ENCODE data around the gene DPH3. TPM values are rescaled to one million over a fixed set of nuclear protein-coding genes. Genes with fewer than 3 reads are reported as not detected.

Gene DPH3
- total RNA-seq, 4 donors from 2014 or later, result 2.8 to 21.9 (median 10.0) TPM

DNA sequence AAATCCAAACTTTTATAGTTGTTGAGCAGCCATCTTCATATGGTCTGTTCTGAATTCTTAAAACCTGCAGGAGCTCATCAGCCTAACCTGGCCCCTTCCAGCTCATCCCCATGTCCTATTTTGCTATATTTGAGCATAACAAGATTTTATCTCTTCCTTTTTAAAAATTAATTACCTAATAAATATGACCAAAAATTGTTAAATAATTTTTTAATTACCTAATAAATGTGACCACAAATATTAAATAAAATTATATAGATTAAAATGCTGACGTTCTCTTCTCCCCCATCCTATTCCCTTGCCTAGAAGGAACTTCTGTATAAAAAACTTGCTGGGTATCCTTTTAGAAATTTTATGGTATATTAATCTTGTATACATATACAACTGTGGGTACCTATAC, 44.0 kb upstream of the DPH3 start:
- H3K27ac ChIP-seq, result no peak overlapping the region
- H3K9me3 ChIP-seq, result no peaks in the 10 kb centered on the region
- no peaks in the 10 kb centered on the region for H3K27me3 ChIP-seq
- peaks cover 5 to 31% (median 14%) of the 10 kb centered on the region in 3 donors for H3K4me1 ChIP-seq
- TF ChIP-seq POLR2A (IDR thresholded peaks at IDR 0.05), result no peak
- TF ChIP-seq CTCF (IDR thresholded peaks at IDR 0.05), result no peak
- no peak overlapping the region for H3K4me3 ChIP-seq
- intact Hi-C loops (cut with DNase I), result no loop called here
- 85% methylated on average over 1 of the region's 1 CpG for WGBS, 2 donors
- no peak for DNase-seq
- H3K36me3 ChIP-seq, result peaks cover 2 to 56% (median 3%) of the 10 kb centered on the region in 3 donors

GRCh38 chr3:16307832-16308531, 43.2 kb upstream of the DPH3 start:
- 83 to 92% methylated on average over 5 of the region's 5 CpGs for WGBS, 2 donors
- H3K27ac ChIP-seq, result no peak overlapping the region
- peaks cover 5 to 35% (median 14%) of the 10 kb centered on the region in 3 donors for H3K4me1 ChIP-seq
- intact Hi-C loops (cut with DNase I), result no loop called here
- H3K9me3 ChIP-seq, result no peaks in the 10 kb centered on the region
- no peak overlapping the region for H3K4me3 ChIP-seq
- TF ChIP-seq POLR2A (IDR thresholded peaks at IDR 0.05) (no peak), CTCF (IDR thresholded peaks at IDR 0.05) (no peak)
- H3K36me3 ChIP-seq, result peaks cover 0 to 53% (median 0%) of the 10 kb centered on the region in 3 donors
- H3K27me3 ChIP-seq, result no peaks in the 10 kb centered on the region
- no peak for DNase-seq

DNA sequence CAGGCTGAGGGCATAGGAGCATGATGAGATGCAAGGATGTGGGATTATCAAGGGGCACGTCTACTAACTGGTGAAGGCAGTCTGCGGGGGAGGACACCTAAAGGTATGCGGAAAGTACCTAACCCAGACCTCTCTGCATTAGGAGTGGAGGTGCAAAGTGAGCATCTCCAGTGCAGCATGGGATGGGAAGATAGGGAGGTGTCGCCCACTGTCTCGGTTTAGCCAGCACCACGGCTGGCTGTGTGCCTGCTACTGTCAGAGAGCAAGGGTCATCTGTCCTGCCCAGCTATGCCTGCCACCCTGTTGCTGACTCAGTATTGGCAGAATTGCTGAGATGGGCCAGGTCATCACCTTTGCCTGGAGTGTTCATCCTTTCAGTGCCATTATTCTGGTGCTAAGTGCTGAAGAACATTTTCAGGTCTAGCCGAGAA, 40.4 kb upstream of the DPH3 start:
- H3K4me1 ChIP-seq, result peaks cover 0 to 19% (median 0%) of the 10 kb centered on the region in 3 donors
- TF ChIP-seq CTCF (IDR thresholded peaks at IDR 0.05) (no peak), POLR2A (IDR thresholded peaks at IDR 0.05) (no peak)
- no peak overlapping the region for H3K4me3 ChIP-seq
- no peak for DNase-seq
- H3K36me3 ChIP-seq, result peaks cover 0 to 58% (median 0%) of the 10 kb centered on the region in 3 donors
- no peak overlapping the region for H3K27ac ChIP-seq
- H3K27me3 ChIP-seq, result no peaks in the 10 kb centered on the region
- intact Hi-C loops (cut with DNase I), result no loop called here
- H3K9me3 ChIP-seq, result no peaks in the 10 kb centered on the region
- 66 to 82% methylated on average over 7 of the region's 7 CpGs for WGBS, 2 donors

DNA sequence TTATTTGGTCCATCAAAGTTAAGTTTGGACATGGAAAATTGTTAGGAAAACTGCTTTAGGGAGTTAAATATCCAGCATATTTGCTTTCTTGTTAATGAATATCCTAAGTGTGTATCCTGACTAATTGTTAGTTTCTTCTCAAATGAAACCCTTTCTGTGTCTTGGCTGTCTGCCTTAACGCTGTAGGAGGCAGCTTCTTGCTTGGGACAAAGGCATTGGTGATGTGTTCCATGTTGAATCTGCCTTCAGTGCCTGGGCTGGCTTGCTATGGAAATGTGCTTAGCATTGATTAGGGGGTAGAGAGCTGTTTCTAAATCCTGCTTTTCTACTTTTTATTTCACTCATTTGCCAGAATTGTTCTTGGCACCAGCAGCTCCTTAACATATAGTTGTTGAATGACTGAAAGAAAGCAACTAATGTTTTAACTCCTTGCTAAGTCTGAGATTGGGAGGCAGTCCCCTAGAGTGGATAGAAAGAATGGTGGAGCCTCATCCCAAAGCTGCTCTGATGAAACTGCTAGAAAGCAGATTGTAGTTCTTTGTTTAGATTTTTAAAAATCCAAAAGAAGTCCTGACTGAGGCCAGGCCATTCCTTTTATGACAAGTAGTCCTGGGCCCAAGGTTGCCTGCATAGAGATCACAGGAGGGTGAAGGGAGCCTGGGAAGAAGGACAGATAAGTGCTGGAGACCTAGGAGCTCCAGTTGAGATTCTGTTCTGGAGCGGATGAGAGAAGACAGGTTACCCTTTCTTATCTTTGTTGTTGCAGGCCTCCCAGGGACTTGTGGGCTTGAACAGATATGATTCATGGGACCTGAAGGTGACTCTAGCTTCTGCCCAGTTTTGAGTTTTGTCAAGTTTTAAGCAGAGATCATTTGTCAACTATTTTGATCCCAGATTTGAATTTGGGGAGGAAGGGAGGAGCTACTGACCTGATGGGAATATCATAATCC, 39.6 kb upstream of the DPH3 start:
- intact Hi-C loops (cut with DNase I), result no loop called here
- H3K4me3 ChIP-seq, result no peak overlapping the region
- H3K27ac ChIP-seq, result no peak overlapping the region
- peaks cover 0 to 16% (median 0%) of the 10 kb centered on the region in 3 donors for H3K4me1 ChIP-seq
- H3K27me3 ChIP-seq, result no peaks in the 10 kb centered on the region
- DNase-seq, result no peak
- 84 to 90% methylated on average over 2 of the region's 2 CpGs for WGBS, 2 donors
- peaks cover 0 to 58% (median 0%) of the 10 kb centered on the region in 3 donors for H3K36me3 ChIP-seq
- no peaks in the 10 kb centered on the region for H3K9me3 ChIP-seq
- TF ChIP-seq CTCF (IDR thresholded peaks at IDR 0.05), result no peak
- no peak for TF ChIP-seq POLR2A (IDR thresholded peaks at IDR 0.05)
